Keratinocyte (primary cell): ENCODE measurements around the gene HCN2. TPM values are rescaled to one million over a fixed set of nuclear protein-coding genes. Genes with fewer than 3 reads are reported as not detected.

ENCODE experiments used
- DNase-seq: peaks from one replicate; pipeline ENCODE4 v3.0.0-alpha.2; 2011; ENCODE audit warnings: low read depth, missing footprints, low spot score
- FAIRE-seq: peaks from 2 replicates; lab custom pipeline; 2011; peaks lifted over from hg19 to GRCh38; lab: Jason Lieb, UNC
- H2AFZ ChIP-seq: 2 replicates; pipeline ENCODE4 v1.6.0; 2012; ENCODE audit warnings: low read length, control low read depth, inconsistent platforms; ENCODE audit not compliant: control insufficient read depth
- H3K27ac ChIP-seq: 2 replicates; pipeline ENCODE4 v1.5.1; 2011; ENCODE audit warnings: low read length; ENCODE audit not compliant: control insufficient read depth, insufficient read depth
- H3K27me3 ChIP-seq: 3 replicates; pipeline ENCODE4 v1.6.0; 2011; ENCODE audit warnings: low read length; ENCODE audit not compliant: control insufficient read depth, insufficient read depth; ENCODE audit errors: extremely low read depth
- H3K36me3 ChIP-seq, 2 experiments: 2 replicates in 1 of 2; 3 replicates in 1 of 2; pipeline ENCODE4 v1.5.1; 2011; ENCODE audit warnings: low read length in 2 of 2, mild to moderate bottlenecking in 1 of 2; ENCODE audit not compliant: control insufficient read depth in 2 of 2, insufficient read depth in 2 of 2; ENCODE audit errors: extremely low read depth in 1 of 2
- H3K4me1 ChIP-seq: 3 replicates; pipeline ENCODE4 v1.5.1; 2011; ENCODE audit warnings: low read length; ENCODE audit not compliant: control insufficient read depth, insufficient read depth; ENCODE audit errors: extremely low read depth
- H3K4me2 ChIP-seq: 3 replicates; pipeline ENCODE4 v1.6.0; 2011; ENCODE audit warnings: low read depth, low read length; ENCODE audit not compliant: control insufficient read depth, insufficient read depth; ENCODE audit errors: extremely low read depth
- H3K4me3 ChIP-seq, 3 experiments: fragments of 200-600 bp in 1 of 3; sonication (generic) in 1 of 3; 2 replicates in 2 of 3; 3 replicates in 1 of 3; pipeline ENCODE4 v1.5.1; 2011 to 2016; ENCODE audit warnings: low read length in 3 of 3, mild to moderate bottlenecking in 3 of 3, control low read depth in 2 of 3, inconsistent platforms in 1 of 3, low read depth in 1 of 3, mixed read lengths in 1 of 3, mixed run types in 1 of 3, moderate library complexity in 1 of 3; ENCODE audit not compliant: control insufficient read depth in 2 of 3, insufficient read depth in 2 of 3; ENCODE audit errors: extremely low read depth in 1 of 3
- H3K79me2 ChIP-seq: 2 replicates; pipeline ENCODE4 v1.6.0; 2012; ENCODE audit warnings: low read length; ENCODE audit not compliant: control insufficient read depth, insufficient read depth
- H3K9ac ChIP-seq: 3 replicates; pipeline ENCODE4 v1.6.0; 2011; ENCODE audit warnings: low read length; ENCODE audit not compliant: control insufficient read depth, insufficient read depth; ENCODE audit errors: extremely low read depth
- H3K9me1 ChIP-seq: 3 replicates; pipeline ENCODE4 v1.6.0; 2011; ENCODE audit warnings: low read length; ENCODE audit not compliant: control insufficient read depth, insufficient read depth; ENCODE audit errors: extremely low read depth
- H3K9me3 ChIP-seq: 2 replicates; pipeline ENCODE4 v1.5.1; 2012; ENCODE audit warnings: low read depth, low read length; ENCODE audit not compliant: control insufficient read depth
- H4K20me1 ChIP-seq: 3 replicates; pipeline ENCODE4 v1.6.0; 2011; ENCODE audit warnings: low read length; ENCODE audit not compliant: control insufficient read depth, insufficient read depth; ENCODE audit errors: extremely low read depth
- EZH2 ChIP-seq: IDR thresholded peaks from one replicate; pipeline ENCODE4 v1.6.1; 2012; ENCODE audit warnings: inconsistent platforms, mild to moderate bottlenecking, low read length, moderate library complexity
- dilution Hi-C: fragments of 300-500 bp; cut with MboI; formaldehyde crosslinking; loops from one replicate; pipeline ENCODE4 v1.7.0; 2020; ENCODE audit warnings: low sequenced_read_pairs; ENCODE audit not compliant: extremely low pct_ligation_motif_present
- polyA plus RNA-seq, 5 experiments: library from polyadenylated mRNA; depleted of rRNA in 3 of 5; stranded (reverse) in 3 of 5; stranded (forward) in 1 of 5; unstranded in 1 of 5; fragments of >200 nt; gene quantifications; 1 replicate in 1 of 5; 2 replicates in 3 of 5; 3 replicates in 1 of 5; pipeline versions ENCODE4 v1.2.1 to v1.2.3, GENCODE V29; 2011 to 2012; ENCODE audit warnings: missing spikeins in 2 of 5, low read depth in 1 of 5, low replicate concordance in 1 of 5
- TF ChIP-seq, protein P1 (sequence below), 3 experiments: IDR thresholded peaks in 1 of 3; conservative IDR thresholded peaks in 1 of 3; optimal IDR thresholded peaks in 1 of 3; 2 replicates in 2 of 3; 3 replicates in 1 of 3; pipeline versions ENCODE3 to v1.5.1; 2011; ENCODE audit warnings: low read length in 3 of 3, mild to moderate bottlenecking in 3 of 3, moderate library complexity in 2 of 3, control low read depth in 1 of 3, inconsistent platforms in 1 of 3; ENCODE audit not compliant: insufficient read depth in 2 of 3; ENCODE audit errors: extremely low read depth in 1 of 3

The HCN2 gene
- polyA plus RNA-seq, 1 donor (not counting 4 experiments of a cell fraction or from before 2014, with no cell fraction given): 0.13 TPM

DNA sequence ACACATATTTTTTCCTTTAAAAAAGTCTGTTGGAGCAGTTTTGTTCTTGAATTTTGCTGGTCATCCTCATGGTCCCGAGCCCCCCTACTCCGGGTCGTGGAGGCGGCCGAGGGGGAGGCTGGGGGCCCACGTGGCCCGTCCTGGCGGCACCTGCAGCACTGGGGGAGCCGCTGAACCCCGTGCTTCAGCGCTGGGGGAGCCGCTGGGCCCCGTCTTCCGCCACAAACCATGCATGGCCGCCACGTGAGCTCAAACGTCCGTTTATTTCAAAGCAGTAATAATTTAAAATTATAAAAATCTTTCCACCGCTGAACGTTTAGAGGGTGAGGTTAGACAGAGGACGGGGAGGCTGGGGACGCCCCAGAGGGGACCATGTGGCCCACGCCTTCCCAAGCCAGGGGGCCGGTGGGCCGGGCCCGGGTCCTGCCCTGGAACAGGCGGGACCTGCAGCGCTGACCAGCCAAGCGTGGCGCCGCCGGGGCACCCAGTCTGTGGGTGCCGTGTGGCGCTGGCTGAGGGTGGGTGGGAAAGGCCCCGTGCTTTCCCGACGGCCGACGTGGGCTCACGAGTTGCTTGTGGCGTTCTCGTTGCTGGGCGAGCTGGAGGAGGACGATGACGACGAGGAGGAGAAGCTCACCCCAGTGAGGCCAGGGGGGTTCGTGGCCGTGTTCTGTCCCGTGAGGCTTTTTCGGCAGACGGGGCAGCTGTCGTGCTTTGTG is 58.0 kb downstream of the HCN2 start:
- no peak for FAIRE-seq
- DNase-seq: no peak
- Histone ChIP-seq H3K36me3 (peaks cover 19 to 28% of the 10 kb centered on the region in 2 experiments), H3K4me1 (no peaks in the 10 kb centered on the region), H3K9me1 (no peaks in the 10 kb centered on the region), H3K9me3 (no peaks in the 10 kb centered on the region), H3K9ac (no peak overlapping the region), H4K20me1 (peaks cover 11% of the 10 kb centered on the region), H3K4me2 (no peak overlapping the region), H3K27me3 (no peaks in the 10 kb centered on the region), H3K79me2 (peaks cover 28% of the 10 kb centered on the region), H2AFZ (no peak overlapping the region), H3K4me3 (no peak overlapping the region), H3K27ac (no peak overlapping the region)
- no peak for TF ChIP-seq EZH2
- TF ChIP-seq, protein P1, sequence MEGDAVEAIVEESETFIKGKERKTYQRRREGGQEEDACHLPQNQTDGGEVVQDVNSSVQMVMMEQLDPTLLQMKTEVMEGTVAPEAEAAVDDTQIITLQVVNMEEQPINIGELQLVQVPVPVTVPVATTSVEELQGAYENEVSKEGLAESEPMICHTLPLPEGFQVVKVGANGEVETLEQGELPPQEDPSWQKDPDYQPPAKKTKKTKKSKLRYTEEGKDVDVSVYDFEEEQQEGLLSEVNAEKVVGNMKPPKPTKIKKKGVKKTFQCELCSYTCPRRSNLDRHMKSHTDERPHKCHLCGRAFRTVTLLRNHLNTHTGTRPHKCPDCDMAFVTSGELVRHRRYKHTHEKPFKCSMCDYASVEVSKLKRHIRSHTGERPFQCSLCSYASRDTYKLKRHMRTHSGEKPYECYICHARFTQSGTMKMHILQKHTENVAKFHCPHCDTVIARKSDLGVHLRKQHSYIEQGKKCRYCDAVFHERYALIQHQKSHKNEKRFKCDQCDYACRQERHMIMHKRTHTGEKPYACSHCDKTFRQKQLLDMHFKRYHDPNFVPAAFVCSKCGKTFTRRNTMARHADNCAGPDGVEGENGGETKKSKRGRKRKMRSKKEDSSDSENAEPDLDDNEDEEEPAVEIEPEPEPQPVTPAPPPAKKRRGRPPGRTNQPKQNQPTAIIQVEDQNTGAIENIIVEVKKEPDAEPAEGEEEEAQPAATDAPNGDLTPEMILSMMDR (optimal IDR thresholded peaks at IDR 0.05 in 1 of 3, IDR thresholded peaks at IDR 0.05 in 1 of 3, conservative IDR thresholded peaks at IDR 0.05 in 1 of 3; ENCODE audit: extremely low read depth in 1 of 3, insufficient read depth in 2 of 3, low read length in 3 of 3): no peak
- dilution Hi-C loops: no loop called here

DNA sequence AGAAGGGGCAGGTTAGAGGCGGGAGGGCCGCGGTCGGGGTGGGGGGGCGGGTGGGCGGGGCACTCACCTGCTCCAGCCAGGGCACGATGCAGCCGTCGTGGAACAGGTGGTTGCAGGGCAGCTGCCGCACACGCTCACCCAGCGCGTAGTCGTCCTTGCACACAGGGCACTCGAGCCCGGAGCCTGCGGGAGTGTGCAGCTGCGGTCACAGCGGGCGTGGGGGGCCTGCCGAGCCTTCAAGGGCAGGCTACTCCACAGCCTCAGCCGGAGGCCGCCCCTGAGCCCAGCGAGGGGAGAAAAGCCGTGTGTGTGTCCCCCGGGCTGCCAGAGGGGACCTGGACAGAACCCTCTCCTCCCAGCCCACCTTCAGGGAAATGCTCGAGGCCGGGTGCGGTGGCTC is 58.6 kb downstream of the HCN2 start:
- dilution Hi-C loops: no loop called here
- Histone ChIP-seq H3K4me1 (no peaks in the 10 kb centered on the region), H4K20me1 (peaks cover 17% of the 10 kb centered on the region), H3K36me3 (peaks cover 25 to 29% of the 10 kb centered on the region in 2 experiments), H3K79me2 (peaks cover 34% of the 10 kb centered on the region), H3K9me1 (no peaks in the 10 kb centered on the region), H3K9me3 (no peaks in the 10 kb centered on the region), H2AFZ (no peak overlapping the region), H3K4me2 (no peak overlapping the region), H3K9ac (no peak overlapping the region), H3K27ac (no peak overlapping the region), H3K27me3 (no peaks in the 10 kb centered on the region), H3K4me3 (no peak overlapping the region)
- DNase-seq: no peak
- no peak for TF ChIP-seq EZH2
- TF ChIP-seq, protein P1 (optimal IDR thresholded peaks at IDR 0.05 in 1 of 3, IDR thresholded peaks at IDR 0.05 in 1 of 3, conservative IDR thresholded peaks at IDR 0.05 in 1 of 3; ENCODE audit: extremely low read depth in 1 of 3, insufficient read depth in 2 of 3, low read length in 3 of 3): no peak
- no peak for FAIRE-seq
